Keratinocyte (primary cell): ENCODE results near the gene WDR93. TPM values are rescaled to one million over a fixed set of nuclear protein-coding genes. Genes with fewer than 3 reads are reported as not detected.

Source experiments
- DNase-seq: peaks from one replicate; pipeline ENCODE4 v3.0.0-alpha.2; 2011; ENCODE audit warnings: low read depth, missing footprints, low spot score
- FAIRE-seq: peaks from 2 replicates; lab custom pipeline; 2011; peaks lifted over from hg19 to GRCh38; lab: Jason Lieb, UNC
- H2AFZ ChIP-seq: 2 replicates; pipeline ENCODE4 v1.6.0; 2012; ENCODE audit warnings: low read length, control low read depth, inconsistent platforms; ENCODE audit not compliant: control insufficient read depth
- H3K27ac ChIP-seq: 2 replicates; pipeline ENCODE4 v1.5.1; 2011; ENCODE audit warnings: low read length; ENCODE audit not compliant: control insufficient read depth, insufficient read depth
- H3K27me3 ChIP-seq: 3 replicates; pipeline ENCODE4 v1.6.0; 2011; ENCODE audit warnings: low read length; ENCODE audit not compliant: control insufficient read depth, insufficient read depth; ENCODE audit errors: extremely low read depth
- H3K36me3 ChIP-seq, 2 experiments: 2 replicates in 1 of 2; 3 replicates in 1 of 2; pipeline ENCODE4 v1.5.1; 2011; ENCODE audit warnings: low read length in 2 of 2, mild to moderate bottlenecking in 1 of 2; ENCODE audit not compliant: control insufficient read depth in 2 of 2, insufficient read depth in 2 of 2; ENCODE audit errors: extremely low read depth in 1 of 2
- H3K4me1 ChIP-seq: 3 replicates; pipeline ENCODE4 v1.5.1; 2011; ENCODE audit warnings: low read length; ENCODE audit not compliant: control insufficient read depth, insufficient read depth; ENCODE audit errors: extremely low read depth
- H3K4me2 ChIP-seq: 3 replicates; pipeline ENCODE4 v1.6.0; 2011; ENCODE audit warnings: low read depth, low read length; ENCODE audit not compliant: control insufficient read depth, insufficient read depth; ENCODE audit errors: extremely low read depth
- H3K4me3 ChIP-seq, 3 experiments: fragments of 200-600 bp in 1 of 3; sonication (generic) in 1 of 3; 2 replicates in 2 of 3; 3 replicates in 1 of 3; pipeline ENCODE4 v1.5.1; 2011 to 2016; ENCODE audit warnings: low read length in 3 of 3, mild to moderate bottlenecking in 3 of 3, control low read depth in 2 of 3, inconsistent platforms in 1 of 3, low read depth in 1 of 3, mixed read lengths in 1 of 3, mixed run types in 1 of 3, moderate library complexity in 1 of 3; ENCODE audit not compliant: control insufficient read depth in 2 of 3, insufficient read depth in 2 of 3; ENCODE audit errors: extremely low read depth in 1 of 3
- H3K79me2 ChIP-seq: 2 replicates; pipeline ENCODE4 v1.6.0; 2012; ENCODE audit warnings: low read length; ENCODE audit not compliant: control insufficient read depth, insufficient read depth
- H3K9ac ChIP-seq: 3 replicates; pipeline ENCODE4 v1.6.0; 2011; ENCODE audit warnings: low read length; ENCODE audit not compliant: control insufficient read depth, insufficient read depth; ENCODE audit errors: extremely low read depth
- H3K9me1 ChIP-seq: 3 replicates; pipeline ENCODE4 v1.6.0; 2011; ENCODE audit warnings: low read length; ENCODE audit not compliant: control insufficient read depth, insufficient read depth; ENCODE audit errors: extremely low read depth
- H3K9me3 ChIP-seq: 2 replicates; pipeline ENCODE4 v1.5.1; 2012; ENCODE audit warnings: low read depth, low read length; ENCODE audit not compliant: control insufficient read depth
- H4K20me1 ChIP-seq: 3 replicates; pipeline ENCODE4 v1.6.0; 2011; ENCODE audit warnings: low read length; ENCODE audit not compliant: control insufficient read depth, insufficient read depth; ENCODE audit errors: extremely low read depth
- EZH2 ChIP-seq: IDR thresholded peaks from one replicate; pipeline ENCODE4 v1.6.1; 2012; ENCODE audit warnings: inconsistent platforms, mild to moderate bottlenecking, low read length, moderate library complexity
- dilution Hi-C: fragments of 300-500 bp; cut with MboI; formaldehyde crosslinking; loops from one replicate; pipeline ENCODE4 v1.7.0; 2020; ENCODE audit warnings: low sequenced_read_pairs; ENCODE audit not compliant: extremely low pct_ligation_motif_present
- polyA plus RNA-seq, 5 experiments: library from polyadenylated mRNA; depleted of rRNA in 3 of 5; stranded (reverse) in 3 of 5; stranded (forward) in 1 of 5; unstranded in 1 of 5; fragments of >200 nt; gene quantifications; 1 replicate in 1 of 5; 2 replicates in 3 of 5; 3 replicates in 1 of 5; pipeline versions ENCODE4 v1.2.1 to v1.2.3, GENCODE V29; 2011 to 2012; ENCODE audit warnings: missing spikeins in 2 of 5, low read depth in 1 of 5, low replicate concordance in 1 of 5
- TF ChIP-seq, protein P1 (sequence below), 3 experiments: IDR thresholded peaks in 1 of 3; conservative IDR thresholded peaks in 1 of 3; optimal IDR thresholded peaks in 1 of 3; 2 replicates in 2 of 3; 3 replicates in 1 of 3; pipeline versions ENCODE3 to v1.5.1; 2011; ENCODE audit warnings: low read length in 3 of 3, mild to moderate bottlenecking in 3 of 3, moderate library complexity in 2 of 3, control low read depth in 1 of 3, inconsistent platforms in 1 of 3; ENCODE audit not compliant: insufficient read depth in 2 of 3; ENCODE audit errors: extremely low read depth in 1 of 3

WDR93 gene
- polyA plus RNA-seq, 1 donor (not counting 4 experiments of a cell fraction or from before 2014, with no cell fraction given): 0.05 TPM

DNA sequence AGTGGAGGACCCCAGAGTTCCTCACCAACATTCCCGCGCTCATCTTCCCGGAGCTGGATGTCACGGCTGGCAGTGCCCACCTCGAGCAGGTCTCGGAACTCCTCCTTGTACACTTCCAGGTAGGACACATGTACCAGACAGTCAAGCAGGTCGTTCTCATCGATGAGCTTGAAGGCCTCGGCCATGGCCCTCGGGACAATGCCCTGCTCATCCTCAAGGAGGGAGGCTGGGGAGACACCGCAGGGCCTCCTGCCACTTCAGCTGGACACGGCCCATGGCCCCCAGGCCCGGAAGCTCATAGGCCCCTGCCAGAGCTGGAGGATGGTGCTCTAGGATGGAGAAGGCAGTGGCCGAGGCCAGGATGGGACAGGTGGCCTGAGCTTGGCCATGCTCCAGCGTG is 40.9 kb upstream of the WDR93 start:
- H3K4me1 ChIP-seq: peaks cover 3% of the 10 kb centered on the region
- no peak overlapping the region for H3K27ac ChIP-seq
- H2AFZ ChIP-seq: no peak overlapping the region
- no peaks in the 10 kb centered on the region for H3K79me2 ChIP-seq
- no peaks in the 10 kb centered on the region for H3K9me3 ChIP-seq
- dilution Hi-C loops: no loop called here
- H3K9me1 ChIP-seq: no peaks in the 10 kb centered on the region
- peaks cover 6% of the 10 kb centered on the region for H3K27me3 ChIP-seq
- H3K9ac ChIP-seq: no peak overlapping the region
- FAIRE-seq (no peak), DNase-seq (no peak)
- TF ChIP-seq EZH2: no peak
- TF ChIP-seq, protein P1, sequence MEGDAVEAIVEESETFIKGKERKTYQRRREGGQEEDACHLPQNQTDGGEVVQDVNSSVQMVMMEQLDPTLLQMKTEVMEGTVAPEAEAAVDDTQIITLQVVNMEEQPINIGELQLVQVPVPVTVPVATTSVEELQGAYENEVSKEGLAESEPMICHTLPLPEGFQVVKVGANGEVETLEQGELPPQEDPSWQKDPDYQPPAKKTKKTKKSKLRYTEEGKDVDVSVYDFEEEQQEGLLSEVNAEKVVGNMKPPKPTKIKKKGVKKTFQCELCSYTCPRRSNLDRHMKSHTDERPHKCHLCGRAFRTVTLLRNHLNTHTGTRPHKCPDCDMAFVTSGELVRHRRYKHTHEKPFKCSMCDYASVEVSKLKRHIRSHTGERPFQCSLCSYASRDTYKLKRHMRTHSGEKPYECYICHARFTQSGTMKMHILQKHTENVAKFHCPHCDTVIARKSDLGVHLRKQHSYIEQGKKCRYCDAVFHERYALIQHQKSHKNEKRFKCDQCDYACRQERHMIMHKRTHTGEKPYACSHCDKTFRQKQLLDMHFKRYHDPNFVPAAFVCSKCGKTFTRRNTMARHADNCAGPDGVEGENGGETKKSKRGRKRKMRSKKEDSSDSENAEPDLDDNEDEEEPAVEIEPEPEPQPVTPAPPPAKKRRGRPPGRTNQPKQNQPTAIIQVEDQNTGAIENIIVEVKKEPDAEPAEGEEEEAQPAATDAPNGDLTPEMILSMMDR (optimal IDR thresholded peaks at IDR 0.05 in 1 of 3, IDR thresholded peaks at IDR 0.05 in 1 of 3, conservative IDR thresholded peaks at IDR 0.05 in 1 of 3; ENCODE audit: extremely low read depth in 1 of 3, insufficient read depth in 2 of 3, low read length in 3 of 3): no peak
- no peak overlapping the region for H3K4me3 ChIP-seq
- no peak overlapping the region for H3K4me2 ChIP-seq
- no peaks in the 10 kb centered on the region for H3K36me3 ChIP-seq
- no peaks in the 10 kb centered on the region for H4K20me1 ChIP-seq

- H2AFZ ChIP-seq: no peak overlapping the region
- TF ChIP-seq EZH2: no peak
- TF ChIP-seq, protein P1 (optimal IDR thresholded peaks at IDR 0.05 in 1 of 3, IDR thresholded peaks at IDR 0.05 in 1 of 3, conservative IDR thresholded peaks at IDR 0.05 in 1 of 3; ENCODE audit: extremely low read depth in 1 of 3, insufficient read depth in 2 of 3, low read length in 3 of 3): no peak
- no peaks in the 10 kb centered on the region for H3K79me2 ChIP-seq
- H3K4me2 ChIP-seq: no peak overlapping the region
- FAIRE-seq (no peak), DNase-seq (no peak)
- no peak overlapping the region for H3K9ac ChIP-seq
- no peak overlapping the region for H3K27ac ChIP-seq
- peaks cover 3% of the 10 kb centered on the region for H3K4me1 ChIP-seq
- peaks cover 6% of the 10 kb centered on the region for H3K27me3 ChIP-seq
- H3K36me3 ChIP-seq: no peaks in the 10 kb centered on the region
- no peaks in the 10 kb centered on the region for H4K20me1 ChIP-seq
- no peaks in the 10 kb centered on the region for H3K9me1 ChIP-seq
- H3K9me3 ChIP-seq: no peaks in the 10 kb centered on the region
- H3K4me3 ChIP-seq: no peak overlapping the region
- dilution Hi-C loops: no loop called here
These were observed 38.5 kb upstream of the WDR93 start for GRCh38 chr15:89652131-89652530.
